HG02678 (cell line): ENCODE measurements around the gene ARHGDIA.

ENCODE experiments used
- ATAC-seq: cut with Tn5 transposase; IDR thresholded peaks from one replicate; pipeline ENCODE4 v1.9.1; 2021; ENCODE audit warnings: mild to moderate bottlenecking, moderate library complexity; ENCODE audit not compliant: unreplicated experiment

ARHGDIA gene

GRCh38 chr17:81865733-81866439 is 5.3 kb downstream of the ARHGDIA start:
- no peak for ATAC-seq

GRCh38 chr17:81865358-81865732 is 5.8 kb downstream of the ARHGDIA start:
- ATAC-seq = no peak

- no peak for ATAC-seq
Observed at GRCh38 chr17:81863833-81864768, 7.0 kb downstream of the ARHGDIA start.

GRCh38 chr17:81863123-81863675 is 7.9 kb downstream of the ARHGDIA start:
- ATAC-seq = no peak

GRCh38 chr17:81860756-81861568 is 10.2 kb downstream of the ARHGDIA start:
- ATAC-seq = peak; percentile 82

GRCh38 chr17:81859906-81860755 is 11.0 kb downstream of the ARHGDIA start, which contains the start of gene P4HB:
Gene P4HB (minus strand): TSS chr17:81860535. CDS start chr17:81860471, 64 bp downstream.
- peak; percentile 76 for ATAC-seq

- no peak for ATAC-seq
Observed at GRCh38 chr17:81858967-81859905, 11.9 kb downstream of the ARHGDIA start.

- no peak for ATAC-seq
Observed at GRCh38 chr17:81858170-81858966, 12.8 kb downstream of the ARHGDIA start.

- ATAC-seq = no peak
Observed at GRCh38 chr17:81854974-81855774, 16.0 kb downstream of the ARHGDIA start.

GRCh38 chr17:81852237-81852636 is 18.9 kb downstream of the ARHGDIA start:
- no peak for ATAC-seq

- no peak for ATAC-seq
Observed at GRCh38 chr17:81851423-81851822, 19.7 kb downstream of the ARHGDIA start.

- no peak for ATAC-seq
Observed at GRCh38 chr17:81849457-81849856, 21.7 kb downstream of the ARHGDIA start.

- ATAC-seq = no peak
Observed at GRCh38 chr17:81846743-81847689, 24.1 kb downstream of the ARHGDIA start.

GRCh38 chr17:81845881-81846742 is 25.0 kb downstream of the ARHGDIA start:
- no peak for ATAC-seq

- no peak for ATAC-seq
Observed at GRCh38 chr17:81845361-81845760, 25.8 kb downstream of the ARHGDIA start.
